Naive B cell (primary cell): ENCODE measurements around the gene C13orf46. TPM values are rescaled to one million over a fixed set of nuclear protein-coding genes. Genes with fewer than 3 reads are reported as not detected.

Experiments used
- ATAC-seq, 2 donors: fragments of 150-1000 bp; cut with Tn5 transposase; 2 replicates each; pipeline ENCODE4 v1.10.0; 2021; ENCODE audit warnings: low read depth in 2 of 2, mild to moderate bottlenecking in 2 of 2, moderate library complexity in 2 of 2
- DNase-seq: peaks from one replicate; pipeline ENCODE4 v3.0.0; 2022
- H3K27ac Mint-ChIP-seq, 6 donors: one replicate each; pipeline ENCODE4 v1.8.0; 2020 to 2022; ENCODE audit warnings: mild to moderate bottlenecking in 6 of 6, mixed read lengths in 6 of 6, moderate library complexity in 5 of 6, inconsistent platforms in 2 of 6
- H3K27me3 Mint-ChIP-seq, 3 donors: one replicate each; pipeline ENCODE4 v1.8.0; 2021 to 2022; ENCODE audit warnings: mixed read lengths in 3 of 3, mild to moderate bottlenecking in 1 of 3
- H3K36me3 Mint-ChIP-seq, 2 donors: one replicate each; pipeline ENCODE4 v1.8.0; 2020 to 2022; ENCODE audit warnings: mixed read lengths in 2 of 2, inconsistent platforms in 1 of 2, mild to moderate bottlenecking in 1 of 2
- H3K4me1 Mint-ChIP-seq, 3 donors: one replicate each; pipeline ENCODE4 v1.8.0; 2020 to 2022; ENCODE audit warnings: mixed read lengths in 3 of 3, inconsistent platforms in 1 of 3, mild to moderate bottlenecking in 1 of 3, moderate library complexity in 1 of 3
- H3K4me3 Mint-ChIP-seq, 8 donors: one replicate each; pipeline ENCODE4 v1.8.0; 2020 to 2022; ENCODE audit warnings: mild to moderate bottlenecking in 8 of 8, mixed read lengths in 8 of 8, moderate library complexity in 8 of 8, inconsistent platforms in 2 of 8
- H3K9me3 Mint-ChIP-seq, 7 donors: one replicate each; pipeline ENCODE4 v1.8.0; 2020 to 2022; ENCODE audit warnings: mixed read lengths in 7 of 7, mild to moderate bottlenecking in 5 of 7, inconsistent platforms in 2 of 7, moderate library complexity in 1 of 7
- polyA plus RNA-seq, 6 donors: library from polyadenylated mRNA; unstranded; fragments of 300-500 nt; fragmentation: Illumina TruSeq; gene quantifications; one replicate each; pipeline ENCODE4 v1.2.3, GENCODE V29; 2021; ENCODE audit warnings: low read depth in 6 of 6

C13orf46 gene
- polyA plus RNA-seq, 6 donors from 2014 or later: 0.19 to 0.52 (median 0.36) TPM; not detected in 2

DNA sequence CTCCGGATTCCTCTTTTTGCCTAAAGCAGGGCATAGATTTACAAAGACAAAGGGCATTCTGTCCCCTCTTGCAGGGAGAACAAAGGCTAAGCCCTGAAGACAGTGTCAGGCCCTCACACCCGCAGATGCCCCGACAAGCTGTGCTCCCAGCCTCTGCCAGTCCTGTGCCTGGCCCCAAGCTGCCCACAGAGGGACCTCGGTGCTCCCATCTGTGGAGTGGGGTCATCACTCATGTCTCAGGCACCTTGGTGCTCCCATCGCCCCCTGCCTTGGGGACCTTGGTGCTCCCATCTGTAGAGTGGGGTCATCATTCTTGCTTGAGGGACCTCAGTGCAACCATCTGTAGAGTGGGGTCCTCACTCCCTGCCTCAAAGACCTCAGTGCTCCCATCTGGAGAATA is 24.3 kb downstream of the C13orf46 start:
- no peak for DNase-seq
- H3K9me3 Mint-ChIP-seq: no peaks in the 10 kb centered on the region
- no peak for ATAC-seq
- H3K36me3 Mint-ChIP-seq: peaks cover 0 to under 1% of the 10 kb centered on the region in 2 donors
- no peak overlapping the region for H3K27ac Mint-ChIP-seq
- H3K4me3 Mint-ChIP-seq: no peak overlapping the region
- no peaks in the 10 kb centered on the region for H3K27me3 Mint-ChIP-seq
- H3K4me1 Mint-ChIP-seq: peaks cover 6 to 15% (median 8%) of the 10 kb centered on the region in 3 donors

DNA sequence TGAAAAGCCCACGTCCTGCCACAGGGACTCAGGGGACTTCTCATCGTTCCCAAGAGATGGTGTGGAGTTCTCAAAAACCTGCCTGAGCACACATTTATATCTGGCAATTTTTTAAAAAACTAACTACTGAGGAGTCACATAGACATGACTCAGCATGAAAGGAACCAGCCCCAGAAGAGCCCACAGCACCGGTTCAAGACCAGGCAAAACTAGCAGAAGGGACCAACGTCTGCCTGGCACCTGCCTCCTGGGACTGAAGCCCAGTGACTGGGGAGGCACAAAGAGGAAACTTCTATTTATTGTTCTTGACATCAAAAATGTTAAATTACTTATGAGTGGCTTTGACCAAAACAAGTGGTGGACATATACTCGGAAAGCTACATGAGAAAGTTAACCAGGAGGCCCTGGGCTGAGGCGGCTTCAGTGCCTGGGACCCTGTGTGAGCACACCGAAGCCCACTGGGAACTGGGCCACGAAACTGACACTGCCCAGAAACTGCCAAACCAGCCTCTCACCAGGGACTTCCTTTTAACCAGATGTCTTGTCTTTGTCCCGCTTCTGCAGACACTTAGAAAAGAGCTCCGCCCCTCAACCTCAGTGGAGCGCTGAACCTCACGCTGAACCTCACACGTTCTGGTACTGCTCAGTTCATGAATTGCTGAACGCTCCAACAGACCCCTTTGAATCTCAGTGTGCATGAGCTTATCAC is 25.7 kb downstream of the C13orf46 start:
- no peaks in the 10 kb centered on the region for H3K27me3 Mint-ChIP-seq
- peak overlapping the region in 4 of 6 donors; percentile 43 to 71 (median 61) for H3K27ac Mint-ChIP-seq
- no peak overlapping the region for H3K4me3 Mint-ChIP-seq
- H3K4me1 Mint-ChIP-seq: peaks cover 6 to 15% (median 8%) of the 10 kb centered on the region in 3 donors
- no peaks in the 10 kb centered on the region for H3K36me3 Mint-ChIP-seq
- ATAC-seq: peak in 1 of 2 donors; percentile 40
- DNase-seq: no peak
- no peaks in the 10 kb centered on the region for H3K9me3 Mint-ChIP-seq

DNA sequence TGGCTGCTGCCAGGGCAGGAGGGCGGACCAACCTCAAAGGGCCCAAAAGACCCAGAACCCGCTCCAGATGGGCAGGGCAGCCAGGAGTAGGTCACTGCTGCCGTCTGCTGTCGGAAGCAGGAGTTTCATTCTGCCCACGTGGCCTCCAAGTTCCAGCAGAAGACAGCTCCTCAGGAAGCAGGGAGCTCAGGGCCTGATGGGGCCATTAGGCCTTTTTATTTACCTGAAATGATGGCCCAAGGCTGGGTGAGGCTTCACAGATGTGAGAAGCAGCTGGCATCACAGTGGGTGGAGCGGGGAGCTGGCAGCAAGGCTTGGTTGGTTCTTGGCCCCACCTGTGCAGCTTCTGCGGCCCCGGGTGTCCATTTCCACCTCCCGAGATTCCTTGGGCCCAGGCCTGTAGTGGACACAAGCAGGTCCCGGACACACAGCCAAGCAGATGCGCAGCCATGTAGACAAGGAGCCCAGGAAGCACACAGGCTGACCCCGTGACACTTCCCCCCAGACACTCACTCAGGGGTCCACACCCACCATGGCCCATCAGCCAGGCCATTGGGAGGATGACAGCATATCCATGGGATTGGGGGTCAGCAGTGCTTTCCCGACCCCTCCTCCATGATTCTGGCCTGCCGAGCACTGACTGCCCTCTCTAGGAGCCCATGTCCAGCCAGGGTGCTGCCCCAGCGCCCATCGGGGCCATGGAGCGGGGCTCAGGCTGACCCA is 26.4 kb downstream of the C13orf46 start:
- H3K9me3 Mint-ChIP-seq: no peaks in the 10 kb centered on the region
- H3K4me1 Mint-ChIP-seq: peaks cover 6 to 15% (median 8%) of the 10 kb centered on the region in 3 donors
- no peak for ATAC-seq
- H3K36me3 Mint-ChIP-seq: no peaks in the 10 kb centered on the region
- no peaks in the 10 kb centered on the region for H3K27me3 Mint-ChIP-seq
- H3K27ac Mint-ChIP-seq: peak overlapping the region in 3 of 6 donors; percentile 54 to 66 (median 56)
- no peak overlapping the region for H3K4me3 Mint-ChIP-seq
- DNase-seq: no peak

DNA sequence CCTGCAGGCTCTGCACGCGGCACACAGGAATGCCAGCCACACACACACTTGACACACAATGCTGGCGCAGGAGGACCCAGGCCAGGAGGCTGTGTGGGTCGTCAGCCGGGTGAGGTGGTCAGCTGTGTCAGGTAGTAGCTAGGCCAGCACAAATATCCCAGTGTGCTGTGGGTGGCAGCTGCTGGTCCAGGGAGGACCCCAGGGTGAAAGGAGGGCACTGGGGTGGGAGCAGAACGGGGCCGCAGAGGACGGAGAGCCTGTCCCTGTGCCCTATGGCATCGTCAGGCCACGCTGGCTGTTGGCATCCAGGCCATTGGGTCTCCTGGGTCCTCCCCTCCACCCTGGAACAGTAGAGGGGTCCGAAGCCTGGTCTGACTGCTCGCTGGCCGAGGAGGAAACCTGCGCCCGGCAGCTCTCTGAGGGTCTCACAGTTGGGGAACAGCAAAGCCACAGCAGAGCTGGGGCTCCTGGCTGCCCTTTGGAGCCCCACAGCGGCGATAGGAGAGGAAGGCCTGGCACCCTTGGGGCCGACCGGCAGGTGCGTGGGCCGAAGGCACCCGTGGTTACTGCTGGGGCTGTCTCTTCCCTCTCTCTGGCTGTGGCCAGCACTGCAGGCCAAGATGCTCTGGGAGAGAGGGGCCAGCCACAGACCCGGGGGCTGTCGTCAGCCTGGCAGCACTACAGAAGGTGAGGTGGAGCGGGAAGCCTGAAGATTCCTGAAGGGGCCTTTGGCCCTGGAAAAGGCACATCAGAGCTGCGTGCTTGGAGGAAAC is 27.3 kb downstream of the C13orf46 start:
- Mint-ChIP-seq H3K36me3 (no peaks in the 10 kb centered on the region), H3K4me3 (peak overlapping the region in 1 of 8 donors; percentile 40), H3K9me3 (no peaks in the 10 kb centered on the region), H3K27me3 (peaks cover 0 to 8% (median 0%) of the 10 kb centered on the region in 3 donors), H3K4me1 (peaks cover 6 to 15% (median 8%) of the 10 kb centered on the region in 3 donors), H3K27ac (peak overlapping the region in 3 of 6 donors; percentile 60 to 75 (median 71))
- DNase-seq: no peak
- ATAC-seq: no peak

DNA sequence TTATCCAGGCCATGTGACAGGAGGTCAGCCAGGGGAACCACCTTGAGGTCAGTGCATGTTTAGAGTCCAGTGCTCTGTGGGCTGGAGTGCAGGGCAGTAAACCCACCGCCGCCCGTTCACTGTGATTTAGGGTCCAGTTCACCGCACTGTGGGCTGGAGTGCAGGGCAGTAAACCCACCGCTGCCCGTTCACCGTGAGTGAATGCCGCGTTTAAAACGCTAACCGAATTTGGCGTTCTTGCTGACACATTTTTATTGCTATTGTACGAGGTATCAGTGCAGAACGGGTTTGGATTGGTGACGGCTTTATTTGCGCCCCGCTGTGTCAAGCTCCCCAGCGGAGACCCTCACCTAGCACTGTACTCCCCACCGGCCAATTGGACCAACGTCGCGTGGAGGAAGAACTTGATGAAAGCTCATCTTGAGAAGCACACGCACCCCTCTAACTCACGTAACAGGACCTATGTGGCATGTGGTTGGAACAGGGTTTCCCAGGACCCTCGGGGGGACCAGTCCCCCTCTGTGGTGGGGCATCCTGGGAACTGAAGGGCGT is 27.9 kb downstream of the C13orf46 start:
- Mint-ChIP-seq H3K4me3 (no peak overlapping the region), H3K9me3 (no peaks in the 10 kb centered on the region), H3K36me3 (no peaks in the 10 kb centered on the region), H3K27ac (no peak overlapping the region), H3K27me3 (peaks cover 0 to 8% (median 0%) of the 10 kb centered on the region in 3 donors), H3K4me1 (peaks cover 6 to 8% (median 8%) of the 10 kb centered on the region in 3 donors)
- DNase-seq (no peak), ATAC-seq (no peak)

DNA sequence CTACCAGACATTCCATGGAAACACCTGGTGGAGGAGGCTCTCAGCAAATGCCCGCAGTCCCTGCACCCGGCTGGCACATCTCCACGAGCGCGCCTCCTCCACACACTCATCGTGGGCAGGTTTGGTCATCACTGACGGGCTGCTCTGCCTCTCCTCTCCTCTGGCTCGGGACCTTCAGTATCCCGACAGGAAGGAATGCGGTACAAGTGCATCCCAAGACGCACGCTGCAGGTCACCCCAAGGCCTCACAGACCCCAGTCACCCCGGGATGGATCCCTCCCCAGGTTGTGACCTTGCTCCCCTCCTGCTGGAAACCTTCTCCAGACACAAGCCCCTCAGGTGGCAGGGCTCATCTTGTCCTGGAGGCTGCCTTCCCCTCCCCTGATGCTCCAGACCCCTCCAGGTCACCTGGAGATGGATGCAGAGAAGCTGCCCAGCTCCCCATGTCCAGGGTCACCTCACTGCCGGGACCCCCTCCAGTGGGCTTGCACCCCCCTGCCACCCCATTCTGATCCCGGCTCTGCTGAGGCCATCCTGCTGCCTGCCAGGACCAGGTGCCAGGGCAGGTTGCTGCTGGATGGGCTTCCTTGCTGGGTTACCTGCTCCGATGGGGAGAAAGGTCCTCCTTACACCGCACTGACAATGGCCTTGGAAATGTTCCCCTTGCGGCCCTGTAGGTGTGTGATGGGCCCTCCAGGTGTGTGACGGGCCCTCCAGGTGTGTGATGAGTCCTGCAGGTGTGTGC is 29.9 kb downstream of the C13orf46 start:
- DNase-seq: no peak
- H3K27ac Mint-ChIP-seq: peak overlapping the region in 1 of 6 donors; percentile 38
- no peak for ATAC-seq

DNA sequence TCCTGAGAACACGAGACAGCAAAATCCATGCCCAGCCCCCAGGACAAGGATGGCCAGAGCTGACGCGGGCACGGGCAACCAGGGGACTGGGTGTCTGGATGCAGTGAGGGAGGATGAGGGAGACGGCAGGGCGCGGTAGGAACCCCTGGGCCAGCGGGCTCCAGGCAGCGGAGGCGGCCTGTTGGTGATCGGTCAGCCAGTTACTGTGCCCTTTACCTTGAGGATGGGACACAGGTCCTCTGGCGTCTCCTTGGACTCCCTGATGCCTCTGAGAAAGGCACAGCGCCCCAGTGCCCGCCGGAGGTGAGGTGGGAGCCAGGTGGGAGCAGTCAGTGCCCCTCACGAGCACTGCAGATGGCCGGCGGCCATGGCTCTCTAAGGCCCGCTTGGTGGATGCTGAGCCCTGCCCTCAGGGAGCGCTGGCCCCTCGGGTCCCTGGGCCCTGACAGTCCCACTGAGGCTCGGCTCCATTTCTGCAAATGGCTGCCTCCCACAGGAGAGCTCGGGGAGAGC is 31.2 kb downstream of the C13orf46 start:
- no peaks in the 10 kb centered on the region for H3K36me3 Mint-ChIP-seq
- DNase-seq (no peak), ATAC-seq (no peak)
- peaks cover 9 to 19% (median 11%) of the 10 kb centered on the region in 3 donors for H3K27me3 Mint-ChIP-seq
- H3K4me3 Mint-ChIP-seq: no peak overlapping the region
- no peaks in the 10 kb centered on the region for H3K9me3 Mint-ChIP-seq
- peak overlapping the region in 1 of 6 donors; percentile 21 for H3K27ac Mint-ChIP-seq
- peaks cover 0 to 6% (median 0%) of the 10 kb centered on the region in 3 donors for H3K4me1 Mint-ChIP-seq

More for the DNA sequence above, 29.9 kb downstream of the C13orf46 start:
- Mint-ChIP-seq H3K27me3 (peaks cover 0 to 11% (median 1%) of the 10 kb centered on the region in 3 donors), H3K4me3 (no peak overlapping the region), H3K9me3 (no peaks in the 10 kb centered on the region), H3K36me3 (no peaks in the 10 kb centered on the region), H3K4me1 (peaks cover 6 to 8% (median 6%) of the 10 kb centered on the region in 3 donors)

DNA sequence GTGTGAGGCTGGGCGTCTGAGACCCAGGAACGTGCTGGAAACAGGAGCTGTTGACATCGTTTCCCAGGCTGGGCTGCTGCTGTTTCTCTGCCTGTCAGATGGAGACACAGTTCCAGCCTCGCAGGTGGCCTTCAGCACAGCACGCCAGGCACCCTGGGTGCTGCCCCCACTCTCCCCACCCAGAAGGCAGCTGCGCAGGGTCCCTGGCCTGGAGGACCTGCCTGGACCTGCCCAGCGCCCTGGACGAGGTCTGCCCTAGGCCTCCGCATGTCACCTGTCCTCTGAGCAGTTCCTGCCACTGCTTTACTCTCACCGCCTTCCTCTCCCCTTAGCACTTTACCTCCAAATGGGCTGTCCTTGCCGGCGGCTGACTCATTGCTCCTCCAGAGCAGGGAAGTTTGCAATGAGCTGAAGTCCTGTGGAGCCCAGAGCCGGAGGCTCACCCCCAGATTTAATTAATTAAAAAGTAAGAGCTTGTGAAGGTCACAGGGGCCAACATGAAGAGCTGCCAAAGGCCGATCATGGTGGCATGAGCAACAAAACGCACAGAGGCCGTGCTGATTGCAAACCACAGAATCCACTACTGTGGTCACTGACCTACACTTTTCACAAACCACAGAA is 32.2 kb downstream of the C13orf46 start:
- H3K9me3 Mint-ChIP-seq: no peaks in the 10 kb centered on the region
- H3K4me3 Mint-ChIP-seq: no peak overlapping the region
- DNase-seq (no peak), ATAC-seq (no peak)
- H3K27ac Mint-ChIP-seq: peak overlapping the region in 1 of 6 donors; percentile 82
- peaks cover 15 to 24% (median 20%) of the 10 kb centered on the region in 3 donors for H3K27me3 Mint-ChIP-seq
- peaks cover 0 to 6% (median 0%) of the 10 kb centered on the region in 3 donors for H3K4me1 Mint-ChIP-seq
- H3K36me3 Mint-ChIP-seq: no peaks in the 10 kb centered on the region

DNA sequence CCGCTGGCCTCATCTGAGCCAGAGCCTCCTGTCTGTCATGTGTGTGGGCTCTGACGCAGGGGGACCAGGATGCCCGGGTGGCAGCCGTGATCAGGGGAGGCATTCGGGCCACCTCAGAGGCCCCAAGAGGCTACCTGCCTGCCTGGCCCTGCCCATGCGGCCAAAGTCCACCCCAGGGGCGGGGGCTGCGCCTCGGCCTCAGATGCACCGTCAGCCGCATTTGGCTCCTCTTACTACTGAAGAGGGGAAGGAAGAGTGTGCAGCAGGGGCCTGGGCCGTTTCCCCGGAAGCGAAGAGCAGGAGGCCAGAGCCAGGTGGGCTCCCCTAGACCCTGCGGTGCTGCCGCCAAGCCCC is 34.0 kb downstream of the C13orf46 start:
- Mint-ChIP-seq H3K27me3 (peaks cover 15 to 34% (median 26%) of the 10 kb centered on the region in 3 donors), H3K27ac (no peak overlapping the region), H3K36me3 (no peaks in the 10 kb centered on the region), H3K4me3 (no peak overlapping the region), H3K9me3 (no peaks in the 10 kb centered on the region), H3K4me1 (no peaks in the 10 kb centered on the region)
- DNase-seq (no peak), ATAC-seq (no peak)

DNA sequence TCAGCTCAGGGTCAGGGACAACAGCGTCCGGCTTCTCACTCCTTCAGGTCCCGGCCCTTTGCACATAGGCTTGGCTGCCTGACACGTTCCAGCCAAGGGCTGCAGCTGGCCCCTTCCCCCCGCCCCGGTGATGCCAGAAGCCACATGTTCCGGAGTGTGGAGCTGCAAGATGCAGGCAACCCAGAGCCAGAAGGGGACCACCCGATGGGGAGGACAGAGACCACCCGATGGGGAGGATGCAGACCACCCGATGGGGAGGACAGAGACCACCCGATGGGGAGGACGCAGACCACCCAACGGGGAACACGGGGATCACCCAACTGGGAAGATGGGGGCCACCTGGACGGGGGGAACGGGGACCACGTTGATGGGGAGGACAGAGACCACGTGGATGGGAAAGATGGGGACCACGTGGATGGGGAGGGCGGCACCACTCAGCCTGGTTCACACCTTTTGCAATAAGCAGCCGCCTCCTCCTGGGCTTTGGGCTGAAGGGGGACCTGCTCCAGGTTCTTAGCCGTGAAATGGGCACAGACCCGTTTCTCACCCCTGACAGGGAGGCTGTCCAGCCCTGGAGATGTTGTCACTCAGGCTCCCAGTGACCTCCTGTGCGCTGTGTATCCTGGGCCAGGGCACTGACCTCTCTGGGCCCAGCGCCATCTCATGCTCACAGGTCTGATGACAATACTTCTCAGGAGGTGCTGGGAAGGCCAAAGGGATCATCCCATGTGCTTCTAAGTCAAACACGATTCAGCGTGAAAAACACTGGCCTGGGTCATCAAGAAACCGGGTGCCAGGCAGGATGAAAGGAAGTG is 34.5 kb downstream of the C13orf46 start:
- DNase-seq: no peak
- Mint-ChIP-seq H3K9me3 (no peaks in the 10 kb centered on the region), H3K27me3 (peaks cover 15 to 34% (median 28%) of the 10 kb centered on the region in 3 donors), H3K36me3 (no peaks in the 10 kb centered on the region), H3K4me1 (no peaks in the 10 kb centered on the region), H3K27ac (peak overlapping the region in 1 of 6 donors; percentile 59), H3K4me3 (peak overlapping the region in 1 of 8 donors; percentile 29)
- no peak for ATAC-seq

DNA sequence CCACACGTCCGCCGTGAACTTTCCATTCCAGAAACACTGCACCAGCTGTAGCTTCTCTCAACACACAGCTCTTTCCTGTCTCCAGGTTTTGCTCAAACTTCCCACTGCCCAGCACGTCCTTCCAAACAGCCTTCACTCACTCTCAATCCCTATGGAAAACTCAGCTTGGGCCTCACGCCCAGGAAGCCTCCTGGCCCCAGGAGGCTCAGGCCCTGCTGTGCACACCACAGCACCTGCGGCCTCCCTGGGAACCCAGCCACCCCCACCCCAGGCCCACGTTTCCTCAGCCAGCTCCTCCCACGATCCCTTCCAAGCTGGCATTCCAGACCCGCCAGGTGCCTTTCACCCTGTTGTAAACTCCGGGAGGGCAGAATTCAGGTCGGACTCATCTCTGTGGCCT is 35.2 kb downstream of the C13orf46 start:
- H3K27ac Mint-ChIP-seq: peak overlapping the region in 1 of 6 donors; percentile 59
- no peaks in the 10 kb centered on the region for H3K4me1 Mint-ChIP-seq
- peaks cover 15 to 40% (median 33%) of the 10 kb centered on the region in 3 donors for H3K27me3 Mint-ChIP-seq
- peak overlapping the region in 1 of 8 donors; percentile 29 for H3K4me3 Mint-ChIP-seq
- ATAC-seq: no peak
- H3K36me3 Mint-ChIP-seq: no peaks in the 10 kb centered on the region
- DNase-seq: no peak
- H3K9me3 Mint-ChIP-seq: no peaks in the 10 kb centered on the region
